Neural progenitor cell (in vitro differentiated cells): ENCODE measurements around the gene RNF222. TPM values are rescaled to one million over a fixed set of nuclear protein-coding genes. Genes with fewer than 3 reads are reported as not detected.

Experiments
- DNase-seq: peaks from one replicate; pipeline ENCODE4 v3.0.0-alpha.2; 2016; ENCODE audit warnings: low spot score
- H2AFZ ChIP-seq: fragments of 200-600 bp; sonication (generic); replicated peaks from 2 replicates; pipeline ENCODE4 v1.6.1; 2016; ENCODE audit warnings: antibody characterized with exemption
- H3F3A ChIP-seq: fragments of 200-600 bp; sonication (generic); 2 replicates; pipeline ENCODE4 v1.6.1; 2016; ENCODE audit warnings: antibody characterized with exemption, low read depth
- H3K27ac ChIP-seq: fragments of 200-600 bp; sonication (generic); 2 replicates; pipeline ENCODE4 v1.5.1; 2016; ENCODE audit warnings: mild to moderate bottlenecking
- H3K27me3 ChIP-seq: fragments of 200-600 bp; sonication (generic); 2 replicates; pipeline ENCODE4 v1.6.1; 2016; ENCODE audit warnings: mild to moderate bottlenecking, moderate library complexity
- H3K36me3 ChIP-seq: fragments of 200-600 bp; sonication (generic); 2 replicates; pipeline ENCODE4 v1.5.1; 2016
- H3K4me1 ChIP-seq: fragments of 200-600 bp; sonication (generic); 2 replicates; pipeline ENCODE4 v1.6.1; 2016; ENCODE audit warnings: mixed run types
- H3K4me2 ChIP-seq: fragments of 200-600 bp; sonication (generic); 2 replicates; pipeline ENCODE4 v1.6.1; 2016
- H3K4me3 ChIP-seq: fragments of 200-600 bp; sonication (generic); 2 replicates; pipeline ENCODE4 v1.5.1; 2016
- H3K79me2 ChIP-seq: fragments of 200-600 bp; sonication (generic); 2 replicates; pipeline ENCODE4 v1.6.1; 2016; ENCODE audit warnings: low read depth
- H3K9ac ChIP-seq: fragments of 200-600 bp; sonication (generic); 2 replicates; pipeline ENCODE4 v1.6.1; 2016
- H3K9me3 ChIP-seq: fragments of 200-600 bp; sonication (generic); 2 replicates; pipeline ENCODE4 v1.5.1; 2016; ENCODE audit warnings: low read depth
- H4K20me1 ChIP-seq: fragments of 200-600 bp; sonication (generic); 2 replicates; pipeline ENCODE4 v1.6.1; 2016; ENCODE audit warnings: low read depth
- H3K27ac Mint-ChIP-seq: 3 replicates; pipeline ENCODE4 v1.8.0; 2021; ENCODE audit warnings: mixed read lengths
- H3K27me3 Mint-ChIP-seq: 2 replicates; pipeline ENCODE4 v1.8.0; 2022; ENCODE audit warnings: low read depth, mild to moderate bottlenecking, inconsistent platforms, moderate library complexity, mixed read lengths; ENCODE audit not compliant: insufficient read depth
- H3K36me3 Mint-ChIP-seq: 3 replicates; pipeline ENCODE4 v1.8.0; 2021; ENCODE audit warnings: mixed read lengths
- H3K4me1 Mint-ChIP-seq: 3 replicates; pipeline ENCODE4 v1.8.0; 2021; ENCODE audit warnings: mixed read lengths
- H3K4me3 Mint-ChIP-seq: 3 replicates; pipeline ENCODE4 v1.8.0; 2021; ENCODE audit warnings: mild to moderate bottlenecking, moderate library complexity, mixed read lengths
- H3K9me3 Mint-ChIP-seq: 3 replicates; pipeline ENCODE4 v1.8.0; 2020; ENCODE audit warnings: mixed read lengths
- CTCF ChIP-seq: fragments of 200-600 bp; sonication (generic); IDR thresholded peaks from 2 replicates; pipeline ENCODE4 v1.5.1; 2017; ENCODE audit warnings: antibody characterized with exemption, mild to moderate bottlenecking
- EZH2 ChIP-seq: fragments of 200-600 bp; sonication (generic); IDR thresholded peaks from 2 replicates; pipeline ENCODE4 v1.6.1; 2017; ENCODE audit warnings: antibody characterized with exemption, mild to moderate bottlenecking, moderate library complexity
- EZH2phosphoT487 ChIP-seq: fragments of 200-600 bp; sonication (generic); IDR thresholded peaks from 2 replicates; pipeline ENCODE4 v1.6.1; 2017; ENCODE audit warnings: antibody characterized with exemption
- total RNA-seq: library from RNA; depleted of rRNA; stranded (reverse); fragments of >200 nt; gene quantifications from 2 replicates; pipeline ENCODE4 v1.2.3, GENCODE V29; 2015; ENCODE audit warnings: low replicate concordance

RNF222 gene
- total RNA-seq, 1 donor from 2014 or later = not detected

- no peak for DNase-seq
- Histone ChIP-seq H3K4me1 (no peaks in the 10 kb centered on the region), H3F3A (no peaks in the 10 kb centered on the region), H3K36me3 (no peaks in the 10 kb centered on the region), H3K9ac (no peak overlapping the region), H3K27me3 (no peaks in the 10 kb centered on the region), H3K27ac (no peak overlapping the region), H2AFZ (no peak overlapping the region), H3K4me3 (no peak overlapping the region), H4K20me1 (no peaks in the 10 kb centered on the region), H3K4me2 (no peak overlapping the region), H3K9me3 (no peaks in the 10 kb centered on the region), H3K79me2 (no peaks in the 10 kb centered on the region)
- Mint-ChIP-seq H3K27ac (no peak overlapping the region), H3K4me3 (no peak overlapping the region), H3K27me3 (peaks cover 9% of the 10 kb centered on the region), H3K4me1 (no peaks in the 10 kb centered on the region), H3K36me3 (peaks cover 24% of the 10 kb centered on the region), H3K9me3 (no peaks in the 10 kb centered on the region)
- TF ChIP-seq EZH2 = no peak
- TF ChIP-seq CTCF = no peak
- no peak for TF ChIP-seq EZH2phosphoT487
Observed at GRCh38 chr17:8365143-8365542, 32.5 kb downstream of the RNF222 start.

- no peak overlapping the region for H2AFZ ChIP-seq
- TF ChIP-seq EZH2 = no peak
- TF ChIP-seq EZH2phosphoT487 = no peak
- TF ChIP-seq CTCF = no peak
- H3K27ac ChIP-seq = no peak overlapping the region
- no peaks in the 10 kb centered on the region for H3F3A ChIP-seq
- no peaks in the 10 kb centered on the region for H4K20me1 ChIP-seq
- H3K79me2 ChIP-seq = no peaks in the 10 kb centered on the region
- H3K4me3 ChIP-seq = no peak overlapping the region
- no peaks in the 10 kb centered on the region for H3K9me3 ChIP-seq
- H3K4me2 ChIP-seq = no peak overlapping the region
- H3K27me3 Mint-ChIP-seq = peaks cover 8% of the 10 kb centered on the region
- no peaks in the 10 kb centered on the region for H3K27me3 ChIP-seq
- no peaks in the 10 kb centered on the region for H3K9me3 Mint-ChIP-seq
- H3K4me3 Mint-ChIP-seq = no peak overlapping the region
- peaks cover 7% of the 10 kb centered on the region for H3K36me3 Mint-ChIP-seq
- no peak for DNase-seq
- peaks cover 5% of the 10 kb centered on the region for H3K4me1 Mint-ChIP-seq
- no peaks in the 10 kb centered on the region for H3K4me1 ChIP-seq
- H3K36me3 ChIP-seq = no peaks in the 10 kb centered on the region
- no peak overlapping the region for H3K27ac Mint-ChIP-seq
- no peak overlapping the region for H3K9ac ChIP-seq
Observed at GRCh38 chr17:8362651-8363332, 34.8 kb downstream of the RNF222 start.

- H3K4me3 ChIP-seq = no peak overlapping the region
- H3K4me1 ChIP-seq = no peaks in the 10 kb centered on the region
- no peaks in the 10 kb centered on the region for H3K36me3 ChIP-seq
- Mint-ChIP-seq H3K4me1 (peaks cover 5% of the 10 kb centered on the region), H3K4me3 (no peak overlapping the region), H3K27ac (no peak overlapping the region), H3K9me3 (peaks cover 2% of the 10 kb centered on the region), H3K27me3 (peaks cover 6% of the 10 kb centered on the region), H3K36me3 (peaks cover 10% of the 10 kb centered on the region)
- no peaks in the 10 kb centered on the region for H3K79me2 ChIP-seq
- TF ChIP-seq EZH2 = no peak
- TF ChIP-seq EZH2phosphoT487 = no peak
- no peak for TF ChIP-seq CTCF
- no peaks in the 10 kb centered on the region for H4K20me1 ChIP-seq
- no peak overlapping the region for H3K27ac ChIP-seq
- no peaks in the 10 kb centered on the region for H3K9me3 ChIP-seq
- H3K4me2 ChIP-seq = no peak overlapping the region
- H3F3A ChIP-seq = no peaks in the 10 kb centered on the region
- no peaks in the 10 kb centered on the region for H3K27me3 ChIP-seq
- DNase-seq = no peak
- no peak overlapping the region for H2AFZ ChIP-seq
- no peak overlapping the region for H3K9ac ChIP-seq
Observed at GRCh38 chr17:8360751-8361150, 36.9 kb downstream of the RNF222 start.
